Liver (tissue), 3 donors: ENCODE results near the gene ASXL1.

Experiments used
- CTCF ChIP-seq: fragments of 150-350 bp; IDR thresholded peaks from 2 replicates; pipeline ENCODE4 v1.5.1; 2017; ENCODE audit warnings: improper control_type of control experiment, low read depth, low read length; ENCODE audit not compliant: missing input control
- EGR1 ChIP-seq, 2 donors: IDR thresholded peaks; 2 replicates each; pipeline ENCODE4 v1.6.1; 2016 to 2018; ENCODE audit warnings: antibody characterized with exemption in 2 of 2, low read depth in 2 of 2
- GABPA ChIP-seq, 2 donors: IDR thresholded peaks in 1 of 2; conservative IDR thresholded peaks in 1 of 2; 2 replicates each; pipeline ENCODE4 v1.6.1; 2016; ENCODE audit warnings: antibody characterized with exemption in 2 of 2, mild to moderate bottlenecking in 1 of 2, moderate library complexity in 1 of 2
- HNF4A ChIP-seq, 2 donors: conservative IDR thresholded peaks; 2 replicates each; pipeline ENCODE4 v1.6.1; 2016; ENCODE audit warnings: antibody characterized with exemption in 2 of 2, mild to moderate bottlenecking in 2 of 2
- HNF4G ChIP-seq: IDR thresholded peaks from 2 replicates; pipeline ENCODE4 v1.6.1; 2016; ENCODE audit warnings: antibody characterized with exemption
- JUND ChIP-seq, 2 donors: IDR thresholded peaks; 2 replicates each; pipeline ENCODE4 v1.6.1; 2016; ENCODE audit warnings: antibody characterized with exemption in 2 of 2
- RXRA ChIP-seq, 2 donors: IDR thresholded peaks; 2 replicates each; pipeline ENCODE4 v1.6.1; 2017 to 2018; ENCODE audit warnings: antibody characterized with exemption in 2 of 2, mild to moderate bottlenecking in 1 of 2
- TAF1 ChIP-seq: conservative IDR thresholded peaks from 2 replicates; pipeline ENCODE4 v1.6.1; 2016; ENCODE audit warnings: antibody characterized with exemption, mild to moderate bottlenecking
- donor health status: healthy.
- donor health status: healthy.

GRCh38 chr20:32312718-32313424 is 45.3 kb upstream of the ASXL1 start:
- no peak for TF ChIP-seq CTCF
- no peak for TF ChIP-seq HNF4G
- no peak for TF ChIP-seq HNF4A (conservative IDR thresholded peaks at IDR 0.05)
- TF ChIP-seq TAF1, result no peak
- no peak for TF ChIP-seq RXRA (IDR thresholded peaks at IDR 0.05)
- TF ChIP-seq EGR1 (IDR thresholded peaks at IDR 0.05; ENCODE audit: low read depth in 2 of 2), result no peak
- no peak for TF ChIP-seq GABPA (IDR thresholded peaks at IDR 0.05 in 1 of 2, conservative IDR thresholded peaks at IDR 0.05 in 1 of 2)
- no peak for TF ChIP-seq JUND (IDR thresholded peaks at IDR 0.05)
